WTC11 (cell line): ENCODE results near the gene C9orf50. TPM values are rescaled to one million over a fixed set of nuclear protein-coding genes. Genes with fewer than 3 reads are reported as not detected.

Source experiments
- ATAC-seq: fragments of 200-7000 bp; cut with Tn5 transposase; 2 replicates; pipeline ENCODE4 v1.10.0; 2021; ENCODE audit warnings: mild to moderate bottlenecking, moderate library complexity
- CTCF ChIA-PET: fragments of 300-600 bp; sonication (Branson Sonifier 250); formaldehyde crosslinking; loops from one replicate; lab custom pipeline; 2021; ENCODE audit warnings: antibody characterized with exemption; lab: Charles Lee
- POLR2A ChIA-PET: fragments of 350-600 bp; sonication (Branson Sonifier 250); formaldehyde crosslinking; loops from one replicate; lab custom pipeline; 2021; ENCODE audit warnings: antibody characterized with exemption; lab: Charles Lee
- DNase-seq: peaks from one replicate; pipeline ENCODE4 v3.0.0; 2021; ENCODE audit warnings: low spot score
- H3K27ac Mint-ChIP-seq: 2 replicates; pipeline ENCODE4 v1.8.0; 2021; ENCODE audit warnings: mixed read lengths
- H3K27me3 Mint-ChIP-seq: 2 replicates; pipeline ENCODE4 v1.8.0; 2021; ENCODE audit warnings: low read depth, mild to moderate bottlenecking, moderate library complexity, mixed read lengths
- H3K36me3 Mint-ChIP-seq: 2 replicates; pipeline ENCODE4 v1.8.0; 2021; ENCODE audit warnings: mixed read lengths
- H3K4me1 Mint-ChIP-seq: 2 replicates; pipeline ENCODE4 v1.8.0; 2022; ENCODE audit warnings: mixed read lengths
- H3K4me3 Mint-ChIP-seq: 2 replicates; pipeline ENCODE4 v1.8.0; 2021; ENCODE audit warnings: mild to moderate bottlenecking, moderate library complexity, mixed read lengths
- H3K9me3 Mint-ChIP-seq: 2 replicates; pipeline ENCODE4 v1.8.0; 2021; ENCODE audit warnings: mixed read lengths
- ATF1 ChIP-seq: sonication (generic); formaldehyde crosslinking; IDR thresholded peaks from 2 replicates; pipeline ENCODE4 v1.8.1; 2023; ENCODE audit warnings: mild to moderate bottlenecking, moderate library complexity, missing genetic modification reagents
- CBFB ChIP-seq: sonication (generic); formaldehyde crosslinking; IDR thresholded peaks from 2 replicates; pipeline ENCODE4 v1.8.1; 2022; ENCODE audit warnings: mild to moderate bottlenecking, low read depth, missing genetic modification reagents
- ETV6 ChIP-seq: sonication (generic); formaldehyde crosslinking; IDR thresholded peaks from 2 replicates; pipeline ENCODE4 v1.8.1; 2022; ENCODE audit warnings: mild to moderate bottlenecking, missing genetic modification reagents
- GRHL2 ChIP-seq: fragments of 250-450 bp; sonication (Bioruptor Pico); IDR thresholded peaks from 2 replicates; pipeline ENCODE4 v1.8.0; 2022; ENCODE audit warnings: mild to moderate bottlenecking, moderate library complexity; ENCODE audit not compliant: insufficient replicate concordance, severe bottlenecking
- IRF2 ChIP-seq: sonication (generic); formaldehyde crosslinking; IDR thresholded peaks from 2 replicates; pipeline ENCODE4 v1.8.0; 2022; ENCODE audit warnings: low read depth, missing genetic modification reagents, borderline replicate concordance
- MYBL2 ChIP-seq: sonication (generic); formaldehyde crosslinking; IDR thresholded peaks from 2 replicates; pipeline ENCODE4 v1.8.1; 2023; ENCODE audit warnings: mild to moderate bottlenecking, moderate library complexity, missing genetic modification reagents
- NFYB ChIP-seq: sonication (generic); formaldehyde crosslinking; conservative IDR thresholded peaks from 2 replicates; pipeline ENCODE4 v1.8.0; 2022; ENCODE audit warnings: low read depth, missing genetic modification reagents
- NR1H2 ChIP-seq: sonication (generic); formaldehyde crosslinking; IDR thresholded peaks from 2 replicates; pipeline ENCODE4 v1.9.0; 2021; ENCODE audit warnings: mild to moderate bottlenecking, moderate library complexity, missing genetic modification reagents
- PRRX2 ChIP-seq: fragments of 250-450 bp; sonication (Bioruptor Pico); IDR thresholded peaks from 2 replicates; pipeline ENCODE4 v1.8.0; 2021; ENCODE audit warnings: mild to moderate bottlenecking
- SOX15 ChIP-seq: fragments of 250-450 bp; sonication (Bioruptor Pico); IDR thresholded peaks from 2 replicates; pipeline ENCODE4 v1.9.0; 2021; ENCODE audit warnings: mild to moderate bottlenecking
- ZNF121 ChIP-seq: sonication (generic); formaldehyde crosslinking; IDR thresholded peaks from 2 replicates; pipeline ENCODE4 v1.8.0; 2023; ENCODE audit warnings: missing genetic modification reagents
- ZNF263 ChIP-seq: sonication (generic); formaldehyde crosslinking; IDR thresholded peaks from 2 replicates; pipeline ENCODE4 v1.8.1; 2022; ENCODE audit warnings: low read depth, mild to moderate bottlenecking, moderate library complexity, missing genetic modification reagents
- ZNF423 ChIP-seq: fragments of 250-450 bp; sonication (Bioruptor Pico); IDR thresholded peaks from 2 replicates; pipeline ENCODE4 v2.1.2; 2022; ENCODE audit warnings: mild to moderate bottlenecking, moderate library complexity
- ZNF671 ChIP-seq: fragments of 250-450 bp; sonication (Bioruptor Pico); IDR thresholded peaks from 2 replicates; pipeline ENCODE4 v1.8.0; 2021; ENCODE audit warnings: mild to moderate bottlenecking
- total RNA-seq: library from RNA; stranded (reverse); gene quantifications from 3 replicates; pipeline ENCODE4 v1.2.3, GENCODE V29; 2021
- TF ChIP-seq, protein P1 (sequence below): sonication (generic); formaldehyde crosslinking; IDR thresholded peaks from 2 replicates; pipeline ENCODE4 v1.8.0; 2022; ENCODE audit warnings: missing genetic modification reagents
- TF ChIP-seq, protein P2 (sequence below): sonication (generic); formaldehyde crosslinking; IDR thresholded peaks from 2 replicates; pipeline ENCODE4 v1.8.1; 2023; ENCODE audit warnings: mild to moderate bottlenecking, missing genetic modification reagents, moderate library complexity
- TF ChIP-seq, protein P3 (sequence below): sonication (generic); formaldehyde crosslinking; IDR thresholded peaks from 2 replicates; pipeline ENCODE4 v1.8.1; 2023; ENCODE audit warnings: mild to moderate bottlenecking, missing genetic modification reagents, borderline replicate concordance
- TF ChIP-seq, protein P4 (sequence below): sonication (generic); formaldehyde crosslinking; IDR thresholded peaks from 2 replicates; pipeline ENCODE4 v1.8.0; 2023; ENCODE audit warnings: mild to moderate bottlenecking, missing genetic modification reagents
- TF ChIP-seq, protein P5 (sequence below): sonication (generic); formaldehyde crosslinking; conservative IDR thresholded peaks from 2 replicates; pipeline ENCODE4 v1.8.1; 2023; ENCODE audit warnings: mild to moderate bottlenecking, low read depth, missing genetic modification reagents, moderate library complexity

The C9orf50 gene
- total RNA-seq, 1 experiment from 2014 or later = 0.11 TPM

DNA sequence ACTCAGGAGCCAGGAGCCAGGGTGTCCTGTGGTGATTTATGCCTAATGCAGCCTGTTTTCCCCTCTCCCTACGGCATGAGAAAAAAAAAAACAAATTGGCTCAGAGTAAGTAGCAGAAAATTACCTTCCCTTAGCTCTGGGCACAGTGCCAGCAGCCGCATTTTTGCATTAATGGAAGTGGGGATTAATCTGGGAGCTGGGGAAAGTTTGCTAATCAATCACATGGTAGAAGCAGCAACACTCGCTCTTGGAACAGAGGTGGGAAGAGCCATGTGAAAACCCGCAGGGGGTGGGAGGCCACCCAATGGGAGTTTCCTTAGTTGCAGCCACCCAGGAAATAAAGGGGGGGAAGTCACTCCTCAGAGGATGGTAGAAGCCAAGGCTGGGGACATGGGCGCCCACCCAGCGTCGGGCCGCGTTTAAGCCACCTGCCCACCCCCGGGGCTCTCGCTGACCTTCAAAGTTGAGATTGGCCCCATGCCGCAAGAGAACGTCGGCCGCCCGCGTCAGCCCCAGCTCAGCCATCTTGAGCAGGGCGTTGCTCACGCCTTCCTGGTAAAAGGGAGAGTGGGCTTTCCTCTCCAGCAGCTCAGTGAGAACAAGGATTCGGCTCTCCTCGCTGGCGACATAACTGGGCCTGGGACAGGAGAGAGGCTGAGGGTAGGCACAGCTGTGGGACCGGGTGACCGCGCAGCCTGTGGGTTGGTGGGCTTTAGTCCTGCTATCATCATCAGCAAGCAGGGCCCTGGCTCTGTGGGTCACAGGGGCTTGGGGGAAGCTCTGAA, 19.4 kb upstream of the C9orf50 start:
- DNase-seq = no peak
- no peak for ATAC-seq
- ChIA-PET POLR2A (interaction anchor here (0.5 kb wide), 1 partner anchor 629 kb away, joined by 3 read pairs; no protein-coding TSS in a partner anchor), CTCF (interaction anchor here (0.8 to 3.4 kb wide), 7 partner anchors 11 to 508 kb away, joined by 3 to 24 read pairs (median 6); partner anchors contain the start of gene NTMT1)
- Mint-ChIP-seq H3K36me3 (peaks cover 9% of the 10 kb centered on the region), H3K27ac (no peak overlapping the region), H3K4me1 (peaks cover 14% of the 10 kb centered on the region), H3K27me3 (no peaks in the 10 kb centered on the region; the same call in 1 of the 2 replicates), H3K4me3 (peak overlapping the region; percentile 79), H3K9me3 (no peaks in the 10 kb centered on the region)
- no peak for TF ChIP-seq SOX15
- TF ChIP-seq, protein P1, sequence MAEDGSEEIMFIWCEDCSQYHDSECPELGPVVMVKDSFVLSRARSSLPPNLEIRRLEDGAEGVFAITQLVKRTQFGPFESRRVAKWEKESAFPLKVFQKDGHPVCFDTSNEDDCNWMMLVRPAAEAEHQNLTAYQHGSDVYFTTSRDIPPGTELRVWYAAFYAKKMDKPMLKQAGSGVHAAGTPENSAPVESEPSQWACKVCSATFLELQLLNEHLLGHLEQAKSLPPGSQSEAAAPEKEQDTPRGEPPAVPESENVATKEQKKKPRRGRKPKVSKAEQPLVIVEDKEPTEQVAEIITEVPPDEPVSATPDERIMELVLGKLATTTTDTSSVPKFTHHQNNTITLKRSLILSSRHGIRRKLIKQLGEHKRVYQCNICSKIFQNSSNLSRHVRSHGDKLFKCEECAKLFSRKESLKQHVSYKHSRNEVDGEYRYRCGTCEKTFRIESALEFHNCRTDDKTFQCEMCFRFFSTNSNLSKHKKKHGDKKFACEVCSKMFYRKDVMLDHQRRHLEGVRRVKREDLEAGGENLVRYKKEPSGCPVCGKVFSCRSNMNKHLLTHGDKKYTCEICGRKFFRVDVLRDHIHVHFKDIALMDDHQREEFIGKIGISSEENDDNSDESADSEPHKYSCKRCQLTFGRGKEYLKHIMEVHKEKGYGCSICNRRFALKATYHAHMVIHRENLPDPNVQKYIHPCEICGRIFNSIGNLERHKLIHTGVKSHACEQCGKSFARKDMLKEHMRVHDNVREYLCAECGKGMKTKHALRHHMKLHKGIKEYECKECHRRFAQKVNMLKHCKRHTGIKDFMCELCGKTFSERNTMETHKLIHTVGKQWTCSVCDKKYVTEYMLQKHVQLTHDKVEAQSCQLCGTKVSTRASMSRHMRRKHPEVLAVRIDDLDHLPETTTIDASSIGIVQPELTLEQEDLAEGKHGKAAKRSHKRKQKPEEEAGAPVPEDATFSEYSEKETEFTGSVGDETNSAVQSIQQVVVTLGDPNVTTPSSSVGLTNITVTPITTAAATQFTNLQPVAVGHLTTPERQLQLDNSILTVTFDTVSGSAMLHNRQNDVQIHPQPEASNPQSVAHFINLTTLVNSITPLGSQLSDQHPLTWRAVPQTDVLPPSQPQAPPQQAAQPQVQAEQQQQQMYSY = no peak
- no peak for TF ChIP-seq ATF1 (CRISPR knock-in tag)
- TF ChIP-seq ZNF671 (CRISPR knock-in tag) = no peak
- no peak for TF ChIP-seq NFYB (CRISPR knock-in tag)
- TF ChIP-seq, protein P2, sequence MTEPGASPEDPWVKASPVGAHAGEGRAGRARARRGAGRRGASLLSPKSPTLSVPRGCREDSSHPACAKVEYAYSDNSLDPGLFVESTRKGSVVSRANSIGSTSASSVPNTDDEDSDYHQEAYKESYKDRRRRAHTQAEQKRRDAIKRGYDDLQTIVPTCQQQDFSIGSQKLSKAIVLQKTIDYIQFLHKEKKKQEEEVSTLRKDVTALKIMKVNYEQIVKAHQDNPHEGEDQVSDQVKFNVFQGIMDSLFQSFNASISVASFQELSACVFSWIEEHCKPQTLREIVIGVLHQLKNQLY = no peak
- TF ChIP-seq GRHL2 (CRISPR knock-in tag) = no peak
- TF ChIP-seq, protein P3, sequence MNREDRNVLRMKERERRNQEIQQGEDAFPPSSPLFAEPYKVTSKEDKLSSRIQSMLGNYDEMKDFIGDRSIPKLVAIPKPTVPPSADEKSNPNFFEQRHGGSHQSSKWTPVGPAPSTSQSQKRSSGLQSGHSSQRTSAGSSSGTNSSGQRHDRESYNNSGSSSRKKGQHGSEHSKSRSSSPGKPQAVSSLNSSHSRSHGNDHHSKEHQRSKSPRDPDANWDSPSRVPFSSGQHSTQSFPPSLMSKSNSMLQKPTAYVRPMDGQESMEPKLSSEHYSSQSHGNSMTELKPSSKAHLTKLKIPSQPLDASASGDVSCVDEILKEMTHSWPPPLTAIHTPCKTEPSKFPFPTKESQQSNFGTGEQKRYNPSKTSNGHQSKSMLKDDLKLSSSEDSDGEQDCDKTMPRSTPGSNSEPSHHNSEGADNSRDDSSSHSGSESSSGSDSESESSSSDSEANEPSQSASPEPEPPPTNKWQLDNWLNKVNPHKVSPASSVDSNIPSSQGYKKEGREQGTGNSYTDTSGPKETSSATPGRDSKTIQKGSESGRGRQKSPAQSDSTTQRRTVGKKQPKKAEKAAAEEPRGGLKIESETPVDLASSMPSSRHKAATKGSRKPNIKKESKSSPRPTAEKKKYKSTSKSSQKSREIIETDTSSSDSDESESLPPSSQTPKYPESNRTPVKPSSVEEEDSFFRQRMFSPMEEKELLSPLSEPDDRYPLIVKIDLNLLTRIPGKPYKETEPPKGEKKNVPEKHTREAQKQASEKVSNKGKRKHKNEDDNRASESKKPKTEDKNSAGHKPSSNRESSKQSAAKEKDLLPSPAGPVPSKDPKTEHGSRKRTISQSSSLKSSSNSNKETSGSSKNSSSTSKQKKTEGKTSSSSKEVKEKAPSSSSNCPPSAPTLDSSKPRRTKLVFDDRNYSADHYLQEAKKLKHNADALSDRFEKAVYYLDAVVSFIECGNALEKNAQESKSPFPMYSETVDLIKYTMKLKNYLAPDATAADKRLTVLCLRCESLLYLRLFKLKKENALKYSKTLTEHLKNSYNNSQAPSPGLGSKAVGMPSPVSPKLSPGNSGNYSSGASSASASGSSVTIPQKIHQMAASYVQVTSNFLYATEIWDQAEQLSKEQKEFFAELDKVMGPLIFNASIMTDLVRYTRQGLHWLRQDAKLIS (CRISPR knock-in tag) = no peak
- TF ChIP-seq ZNF121 (CRISPR knock-in tag) = no peak
- TF ChIP-seq, protein P4, sequence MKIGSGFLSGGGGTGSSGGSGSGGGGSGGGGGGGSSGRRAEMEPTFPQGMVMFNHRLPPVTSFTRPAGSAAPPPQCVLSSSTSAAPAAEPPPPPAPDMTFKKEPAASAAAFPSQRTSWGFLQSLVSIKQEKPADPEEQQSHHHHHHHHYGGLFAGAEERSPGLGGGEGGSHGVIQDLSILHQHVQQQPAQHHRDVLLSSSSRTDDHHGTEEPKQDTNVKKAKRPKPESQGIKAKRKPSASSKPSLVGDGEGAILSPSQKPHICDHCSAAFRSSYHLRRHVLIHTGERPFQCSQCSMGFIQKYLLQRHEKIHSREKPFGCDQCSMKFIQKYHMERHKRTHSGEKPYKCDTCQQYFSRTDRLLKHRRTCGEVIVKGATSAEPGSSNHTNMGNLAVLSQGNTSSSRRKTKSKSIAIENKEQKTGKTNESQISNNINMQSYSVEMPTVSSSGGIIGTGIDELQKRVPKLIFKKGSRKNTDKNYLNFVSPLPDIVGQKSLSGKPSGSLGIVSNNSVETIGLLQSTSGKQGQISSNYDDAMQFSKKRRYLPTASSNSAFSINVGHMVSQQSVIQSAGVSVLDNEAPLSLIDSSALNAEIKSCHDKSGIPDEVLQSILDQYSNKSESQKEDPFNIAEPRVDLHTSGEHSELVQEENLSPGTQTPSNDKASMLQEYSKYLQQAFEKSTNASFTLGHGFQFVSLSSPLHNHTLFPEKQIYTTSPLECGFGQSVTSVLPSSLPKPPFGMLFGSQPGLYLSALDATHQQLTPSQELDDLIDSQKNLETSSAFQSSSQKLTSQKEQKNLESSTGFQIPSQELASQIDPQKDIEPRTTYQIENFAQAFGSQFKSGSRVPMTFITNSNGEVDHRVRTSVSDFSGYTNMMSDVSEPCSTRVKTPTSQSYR (CRISPR knock-in tag) = no peak
- TF ChIP-seq NR1H2 (CRISPR knock-in tag) = no peak
- no peak for TF ChIP-seq CBFB (CRISPR knock-in tag)
- TF ChIP-seq MYBL2 (CRISPR knock-in tag) = no peak
- no peak for TF ChIP-seq ZNF263 (CRISPR knock-in tag)
- no peak for TF ChIP-seq ZNF423 (CRISPR knock-in tag)
- no peak for TF ChIP-seq IRF2 (CRISPR knock-in tag)
- no peak for TF ChIP-seq ETV6
- TF ChIP-seq PRRX2 = no peak
- TF ChIP-seq, protein P5, sequence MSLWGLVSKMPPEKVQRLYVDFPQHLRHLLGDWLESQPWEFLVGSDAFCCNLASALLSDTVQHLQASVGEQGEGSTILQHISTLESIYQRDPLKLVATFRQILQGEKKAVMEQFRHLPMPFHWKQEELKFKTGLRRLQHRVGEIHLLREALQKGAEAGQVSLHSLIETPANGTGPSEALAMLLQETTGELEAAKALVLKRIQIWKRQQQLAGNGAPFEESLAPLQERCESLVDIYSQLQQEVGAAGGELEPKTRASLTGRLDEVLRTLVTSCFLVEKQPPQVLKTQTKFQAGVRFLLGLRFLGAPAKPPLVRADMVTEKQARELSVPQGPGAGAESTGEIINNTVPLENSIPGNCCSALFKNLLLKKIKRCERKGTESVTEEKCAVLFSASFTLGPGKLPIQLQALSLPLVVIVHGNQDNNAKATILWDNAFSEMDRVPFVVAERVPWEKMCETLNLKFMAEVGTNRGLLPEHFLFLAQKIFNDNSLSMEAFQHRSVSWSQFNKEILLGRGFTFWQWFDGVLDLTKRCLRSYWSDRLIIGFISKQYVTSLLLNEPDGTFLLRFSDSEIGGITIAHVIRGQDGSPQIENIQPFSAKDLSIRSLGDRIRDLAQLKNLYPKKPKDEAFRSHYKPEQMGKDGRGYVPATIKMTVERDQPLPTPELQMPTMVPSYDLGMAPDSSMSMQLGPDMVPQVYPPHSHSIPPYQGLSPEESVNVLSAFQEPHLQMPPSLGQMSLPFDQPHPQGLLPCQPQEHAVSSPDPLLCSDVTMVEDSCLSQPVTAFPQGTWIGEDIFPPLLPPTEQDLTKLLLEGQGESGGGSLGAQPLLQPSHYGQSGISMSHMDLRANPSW (CRISPR knock-in tag) = no peak
